Kidney (tissue), 14 donors: ENCODE data around the gene PPDPF. TPM values are rescaled to one million over a fixed set of nuclear protein-coding genes. Genes with fewer than 3 reads are reported as not detected.

Source experiments
- DNase-seq, 5 donors: peaks; one replicate each; pipeline ENCODE4 v3.0.0-alpha.2; 2013 to 2020
- FAIRE-seq: peaks from 2 replicates; lab custom pipeline; 2012; peaks lifted over from hg19 to GRCh38; lab: Jason Lieb, UNC
- H3K27ac ChIP-seq, 2 donors: one replicate each; pipeline ENCODE4 v1.7.0; 2013; ENCODE audit warnings: low read depth in 2 of 2, low read length in 2 of 2, inconsistent platforms in 1 of 2
- H3K27me3 ChIP-seq: one replicate; pipeline ENCODE4 v1.7.1; 2013; ENCODE audit warnings: low read length, inconsistent platforms; ENCODE audit not compliant: control insufficient read depth, insufficient read depth
- H3K36me3 ChIP-seq, 3 donors: one replicate each; pipeline versions ENCODE4 v1.7.0 to v1.7.1; 2013; ENCODE audit warnings: low read length in 3 of 3, control low read depth in 1 of 3, inconsistent platforms in 1 of 3; ENCODE audit not compliant: insufficient read depth in 3 of 3, control insufficient read depth in 2 of 3
- H3K4me1 ChIP-seq, 3 donors: one replicate each; pipeline versions ENCODE4 v1.7.0 to v1.7.1; 2013; ENCODE audit warnings: low read length in 3 of 3, inconsistent platforms in 1 of 3, low read depth in 1 of 3; ENCODE audit not compliant: control insufficient read depth in 2 of 3, insufficient read depth in 2 of 3
- H3K4me3 ChIP-seq, 3 donors: one replicate each; pipeline versions ENCODE4 v1.7.0 to v1.8.1; 2013; ENCODE audit warnings: low read length in 3 of 3, control low read depth in 1 of 3, inconsistent platforms in 1 of 3
- H3K9ac ChIP-seq, 3 donors: one replicate each; pipeline versions ENCODE4 v1.7.0 to v1.7.1; 2013; ENCODE audit warnings: low read length in 3 of 3, control low read depth in 1 of 3, inconsistent platforms in 1 of 3
- H3K9me3 ChIP-seq, 3 donors: one replicate each; pipeline versions ENCODE4 v1.7.0 to v1.7.1; 2013; ENCODE audit warnings: low read length in 3 of 3, control low read depth in 1 of 3, inconsistent platforms in 1 of 3; ENCODE audit not compliant: control insufficient read depth in 2 of 3, insufficient read depth in 1 of 3
- CTCF ChIP-seq: IDR thresholded peaks from 3 replicates; pipeline ENCODE4 v1.5.1; 2012; ENCODE audit warnings: mild to moderate bottlenecking, moderate library complexity, borderline replicate concordance; ENCODE audit not compliant: insufficient read depth; ENCODE audit errors: extremely low read depth
- intact Hi-C: fragments of 100-400 bp; cut with DNase I; formaldehyde crosslinking; loops from one replicate; pipeline ENCODE4 v1.11.1; 2022
- polyA plus RNA-seq: library from polyadenylated mRNA; stranded (reverse); fragments of 350-450 nt; fragmentation: Illumina TruSeq; extraction: RNeasy Lipid Tissue Mini Kit (QIAGEN cat#74804); gene quantifications from one replicate; pipeline ENCODE4 v1.2.3, GENCODE V29; 2014; ENCODE audit warnings: low read depth, low replicate concordance; ENCODE audit not compliant: insufficient read depth
- total RNA-seq: library from RNA; stranded (reverse); fragmentation: NEBNext Ultra II Directional; extraction: Animal tissue kit (Norgen Biotek cat#: 25700); gene quantifications from one replicate; pipeline ENCODE4 v1.2.1, GENCODE V29; 2021
- donor health status: control.
- donor health status: control.
- donor health status: control.
- donor health status: control.
- donor health status: control.
- donor health status: DM: yes; HTN: yes; CAD: no.
- donor health status: Normal renal cell carcinoma (clear cell type).

PPDPF gene
- total and polyA plus RNA-seq, 2 donors from 2014 or later, result 578 to 961 TPM

- peak overlapping the region in 1 of 2 donors; percentile 22 for H3K27ac ChIP-seq
- H3K36me3 ChIP-seq, result peaks cover 0 to 7% (median 0%) of the 10 kb centered on the region in 3 donors
- peak in 2 of 5 donors; percentile 81 to 85 for DNase-seq
- TF ChIP-seq CTCF, result no peak
- intact Hi-C loops, result no loop called here
- peak overlapping the region; percentile 40 to 71 (median 71) for H3K4me3 ChIP-seq
- H3K27me3 ChIP-seq, result no peaks in the 10 kb centered on the region
- no peak for FAIRE-seq
- peak overlapping the region in 2 of 3 donors; percentile 60 to 73 for H3K9ac ChIP-seq
- peaks cover 0 to 11% (median 0%) of the 10 kb centered on the region in 3 donors for H3K4me1 ChIP-seq
- H3K9me3 ChIP-seq, result no peaks in the 10 kb centered on the region
Observed at GRCh38 chr20:63521602-63522001, 1.0 kb downstream of the PPDPF start.

- H3K36me3 ChIP-seq, result peaks cover 0 to 7% (median 0%) of the 10 kb centered on the region in 3 donors
- TF ChIP-seq CTCF, result no peak
- DNase-seq (peak in 2 of 5 donors; percentile 60 to 70), FAIRE-seq (no peak)
- peak overlapping the region in 1 of 3 donors; percentile 26 for H3K9ac ChIP-seq
- H3K4me3 ChIP-seq, result peak overlapping the region in 2 of 3 donors; percentile 11 to 47
- H3K27ac ChIP-seq, result no peak overlapping the region
- peaks cover 0 to 11% (median 0%) of the 10 kb centered on the region in 3 donors for H3K4me1 ChIP-seq
- intact Hi-C loops, result no loop called here
- no peaks in the 10 kb centered on the region for H3K27me3 ChIP-seq
- no peaks in the 10 kb centered on the region for H3K9me3 ChIP-seq
Observed at GRCh38 chr20:63522091-63522868, 1.7 kb downstream of the PPDPF start.

GRCh38 chr20:63522981-63523611, 2.5 kb downstream of the PPDPF start:
- no peaks in the 10 kb centered on the region for H3K9me3 ChIP-seq
- no peak overlapping the region for H3K27ac ChIP-seq
- DNase-seq, result peak in 2 of 5 donors; percentile 64 to 82
- no peak for TF ChIP-seq CTCF
- no peak overlapping the region for H3K9ac ChIP-seq
- intact Hi-C loops, result no loop called here
- no peak overlapping the region for H3K4me3 ChIP-seq
- H3K27me3 ChIP-seq, result no peaks in the 10 kb centered on the region
- peaks cover 0 to 11% (median 0%) of the 10 kb centered on the region in 3 donors for H3K4me1 ChIP-seq
- FAIRE-seq, result no peak
- peaks cover 0 to 7% (median 0%) of the 10 kb centered on the region in 3 donors for H3K36me3 ChIP-seq
